H1 (cell line): ENCODE data around the gene MSTO1.

Source experiments
- ATF3 ChIP-seq: IDR thresholded peaks from 2 replicates; pipeline ENCODE4 v1.6.1; 2011; ENCODE audit warnings: low read depth, mild to moderate bottlenecking, low read length; ENCODE audit not compliant: insufficient read depth
- CREB1 ChIP-seq: IDR thresholded peaks from 2 replicates; pipeline ENCODE4 v1.6.1; 2012; ENCODE audit warnings: inconsistent platforms
- EP300 ChIP-seq, 2 experiments: IDR thresholded peaks; 1 replicate in 1 of 2; 2 replicates in 1 of 2; pipeline ENCODE4 v1.6.1; 2011 to 2012; ENCODE audit warnings: low read depth in 2 of 2, low read length in 2 of 2, mild to moderate bottlenecking in 2 of 2, borderline replicate concordance in 1 of 2, inconsistent platforms in 1 of 2, moderate library complexity in 1 of 2
- EZH2 ChIP-seq: fragments of 200-600 bp; sonication (generic); IDR thresholded peaks from 2 replicates; pipeline ENCODE4 v1.7.1; 2012; ENCODE audit warnings: low read depth, mild to moderate bottlenecking, moderate library complexity, low read length, inconsistent platforms; ENCODE audit not compliant: severe bottlenecking
- POLR2A ChIP-seq, 2 experiments: IDR thresholded peaks; 1 replicate in 1 of 2; 2 replicates in 1 of 2; pipeline ENCODE4 v1.6.1; 2011; ENCODE audit warnings: low read depth in 2 of 2, low read length in 2 of 2, mild to moderate bottlenecking in 2 of 2; ENCODE audit errors: control extremely low read depth in 1 of 2
- RAD21 ChIP-seq, 2 experiments: IDR thresholded peaks in 1 of 2; conservative IDR thresholded peaks in 1 of 2; 2 replicates each; pipeline ENCODE4 v1.6.1; 2011; ENCODE audit warnings: low read depth in 2 of 2, low read length in 2 of 2, improper control_type of control experiment in 1 of 2, inconsistent platforms in 1 of 2, mild to moderate bottlenecking in 1 of 2, moderate library complexity in 1 of 2
- SUZ12 ChIP-seq: fragments of 200-600 bp; sonication (generic); IDR thresholded peaks from 2 replicates; pipeline ENCODE4 v1.6.1; 2012; ENCODE audit warnings: mild to moderate bottlenecking, inconsistent platforms, low read length, moderate library complexity, mixed read lengths
- YY1 ChIP-seq: IDR thresholded peaks from 2 replicates; pipeline ENCODE4 v1.6.1; 2011; ENCODE audit warnings: low read depth, mild to moderate bottlenecking, low read length
- TF ChIP-seq, protein P1 (sequence below), 3 experiments: IDR thresholded peaks; 1 replicate in 2 of 3; 2 replicates in 1 of 3; pipeline versions ENCODE4 v1.5.1 to v1.6.1; 2011; ENCODE audit warnings: low read length in 3 of 3, mild to moderate bottlenecking in 3 of 3, inconsistent platforms in 2 of 3, low read depth in 1 of 3, moderate library complexity in 1 of 3; ENCODE audit not compliant: insufficient read depth in 1 of 3; ENCODE audit errors: control extremely low read depth in 1 of 3

GRCh38 chr1:155645034-155645598 is 35.1 kb downstream of the MSTO1 start:
- TF ChIP-seq EZH2 (no peak), POLR2A (IDR thresholded peaks at IDR 0.05; ENCODE audit: control extremely low read depth in 1 of 2, low read depth in 2 of 2, low read length in 2 of 2) (no peak), CREB1 (no peak), YY1 (no peak), RAD21 (IDR thresholded peaks at IDR 0.05 in 1 of 2, conservative IDR thresholded peaks at IDR 0.05 in 1 of 2; ENCODE audit: low read depth in 2 of 2, low read length in 2 of 2) (no peak), EP300 (IDR thresholded peaks at IDR 0.05; ENCODE audit: borderline replicate concordance in 1 of 2, low read depth in 2 of 2, low read length in 2 of 2) (no peak), ATF3 (no peak), SUZ12 (no peak)
- TF ChIP-seq, protein P1, sequence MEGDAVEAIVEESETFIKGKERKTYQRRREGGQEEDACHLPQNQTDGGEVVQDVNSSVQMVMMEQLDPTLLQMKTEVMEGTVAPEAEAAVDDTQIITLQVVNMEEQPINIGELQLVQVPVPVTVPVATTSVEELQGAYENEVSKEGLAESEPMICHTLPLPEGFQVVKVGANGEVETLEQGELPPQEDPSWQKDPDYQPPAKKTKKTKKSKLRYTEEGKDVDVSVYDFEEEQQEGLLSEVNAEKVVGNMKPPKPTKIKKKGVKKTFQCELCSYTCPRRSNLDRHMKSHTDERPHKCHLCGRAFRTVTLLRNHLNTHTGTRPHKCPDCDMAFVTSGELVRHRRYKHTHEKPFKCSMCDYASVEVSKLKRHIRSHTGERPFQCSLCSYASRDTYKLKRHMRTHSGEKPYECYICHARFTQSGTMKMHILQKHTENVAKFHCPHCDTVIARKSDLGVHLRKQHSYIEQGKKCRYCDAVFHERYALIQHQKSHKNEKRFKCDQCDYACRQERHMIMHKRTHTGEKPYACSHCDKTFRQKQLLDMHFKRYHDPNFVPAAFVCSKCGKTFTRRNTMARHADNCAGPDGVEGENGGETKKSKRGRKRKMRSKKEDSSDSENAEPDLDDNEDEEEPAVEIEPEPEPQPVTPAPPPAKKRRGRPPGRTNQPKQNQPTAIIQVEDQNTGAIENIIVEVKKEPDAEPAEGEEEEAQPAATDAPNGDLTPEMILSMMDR (IDR thresholded peaks at IDR 0.05; ENCODE audit: control extremely low read depth in 1 of 3, insufficient read depth in 1 of 3, low read depth in 1 of 3, low read length in 3 of 3), result no peak
